Epithelial cell of proximal tubule (primary cell): ENCODE measurements around the gene KAT6B. TPM values are rescaled to one million over a fixed set of nuclear protein-coding genes. Genes with fewer than 3 reads are reported as not detected.

ENCODE experiments used
- DNase-seq: peaks from one replicate; pipeline ENCODE4 v3.0.0-alpha.2; 2011; ENCODE audit warnings: low read depth
- H3K4me3 ChIP-seq: 2 replicates; pipeline ENCODE4 v1.5.1; 2011; ENCODE audit warnings: low read depth, mild to moderate bottlenecking, low read length
- CTCF ChIP-seq: conservative IDR thresholded peaks from 2 replicates; pipeline ENCODE4 v1.5.1; 2012; ENCODE audit warnings: low read depth, mild to moderate bottlenecking, low read length
- total RNA-seq: library from RNA; depleted of rRNA; stranded (reverse); fragments of >200 nt; gene quantifications from 2 replicates; pipeline ENCODE4 v1.2.3, GENCODE V29; 2015

KAT6B gene
- total RNA-seq, 1 donor from 2014 or later: 10.1 TPM

DNA sequence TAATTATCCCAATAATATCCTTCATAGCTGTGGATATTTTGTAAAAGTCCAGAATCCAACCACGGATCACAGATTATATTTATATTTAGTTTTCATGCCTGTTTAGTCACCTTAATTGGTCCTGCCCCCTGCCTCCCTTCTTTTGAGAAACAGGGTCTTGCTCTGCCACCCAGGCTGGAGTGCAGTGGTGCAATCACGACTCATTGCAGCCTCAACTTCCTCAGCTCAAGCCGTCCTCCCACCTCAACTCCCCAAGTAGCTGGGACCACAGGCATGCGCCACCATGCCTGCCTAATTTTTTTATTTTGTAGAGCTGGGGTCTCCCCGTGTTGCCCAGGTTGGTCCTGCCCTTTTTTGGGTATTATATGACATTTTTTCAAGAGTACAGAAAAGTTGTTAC is 129.4 kb downstream of the KAT6B start:
- DNase-seq: no peak
- TF ChIP-seq CTCF: no peak
- no peak overlapping the region for H3K4me3 ChIP-seq

- no peak for DNase-seq
- no peak for TF ChIP-seq CTCF
Observed at GRCh38 chr10:74956555-74957111, 130.2 kb downstream of the KAT6B start.

GRCh38 chr10:74957285-74957961 is 131.0 kb downstream of the KAT6B start:
- H3K4me3 ChIP-seq: no peak overlapping the region
- no peak for DNase-seq
- TF ChIP-seq CTCF: no peak

More at GRCh38 chr10:74956555-74957111, 130.2 kb downstream of the KAT6B start:
- no peak overlapping the region for H3K4me3 ChIP-seq

DNA sequence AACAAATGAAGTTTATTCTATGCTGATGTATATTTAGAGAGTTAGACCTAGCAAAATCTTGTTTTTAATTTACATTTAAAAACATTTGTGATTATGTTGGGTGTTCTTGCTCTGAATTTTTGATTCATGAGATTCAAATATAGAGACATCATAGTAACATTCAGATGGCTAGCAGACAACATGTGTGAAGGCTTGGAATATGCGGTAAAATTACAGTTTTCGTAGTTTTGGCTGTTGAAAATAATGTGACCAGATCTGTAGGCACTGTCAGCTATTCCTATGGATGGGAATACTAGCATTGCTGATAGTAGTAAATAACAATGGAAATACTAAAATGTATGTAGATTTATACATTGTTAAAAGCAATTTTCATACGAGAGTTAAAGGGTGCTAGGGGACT is 131.9 kb downstream of the KAT6B start:
- no peak for TF ChIP-seq CTCF
- no peak for DNase-seq

DNA sequence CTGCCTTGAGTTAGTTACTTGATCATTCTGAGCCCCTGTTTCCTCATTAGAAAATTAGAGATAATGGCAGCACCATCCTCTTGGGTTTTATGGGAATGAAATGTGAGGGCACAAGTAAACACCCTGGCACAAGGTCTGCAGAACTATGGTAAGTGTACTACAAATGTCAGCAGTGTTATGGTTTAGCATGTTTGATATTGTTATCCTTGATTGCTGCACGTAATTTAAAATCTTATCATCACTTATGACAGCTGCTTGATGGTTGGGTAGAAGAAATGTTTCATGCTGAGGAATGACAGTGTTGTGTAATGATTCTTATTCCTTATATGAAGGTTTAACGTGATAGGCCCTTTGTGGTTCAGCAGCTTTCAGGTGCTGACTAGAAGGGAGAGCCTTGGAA is 134.3 kb downstream of the KAT6B start:
- no peak overlapping the region for H3K4me3 ChIP-seq
- DNase-seq: no peak
- TF ChIP-seq CTCF: no peak

More for the DNA sequence above, 131.9 kb downstream of the KAT6B start:
- H3K4me3 ChIP-seq: no peak overlapping the region

DNA sequence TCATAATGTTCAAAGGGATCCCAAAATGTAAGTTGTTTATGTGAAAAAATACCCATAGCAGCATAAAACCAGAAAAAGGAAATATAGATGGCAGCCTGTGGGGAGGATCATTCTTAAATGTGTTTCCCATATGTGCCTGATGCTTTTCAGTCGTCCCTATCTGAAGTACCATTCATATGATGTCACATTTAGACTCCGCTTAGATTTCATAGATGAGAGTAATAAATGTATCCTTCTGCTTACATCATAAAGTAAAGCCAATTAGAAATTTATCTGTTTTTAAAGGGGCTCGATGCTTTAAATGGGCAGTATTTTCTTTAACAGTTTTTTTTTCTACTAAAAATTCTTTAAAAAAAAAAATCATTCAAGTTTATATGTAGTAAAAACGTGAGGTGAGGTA is 136.1 kb downstream of the KAT6B start:
- TF ChIP-seq CTCF: no peak
- no peak for DNase-seq
- H3K4me3 ChIP-seq: no peak overlapping the region

DNA sequence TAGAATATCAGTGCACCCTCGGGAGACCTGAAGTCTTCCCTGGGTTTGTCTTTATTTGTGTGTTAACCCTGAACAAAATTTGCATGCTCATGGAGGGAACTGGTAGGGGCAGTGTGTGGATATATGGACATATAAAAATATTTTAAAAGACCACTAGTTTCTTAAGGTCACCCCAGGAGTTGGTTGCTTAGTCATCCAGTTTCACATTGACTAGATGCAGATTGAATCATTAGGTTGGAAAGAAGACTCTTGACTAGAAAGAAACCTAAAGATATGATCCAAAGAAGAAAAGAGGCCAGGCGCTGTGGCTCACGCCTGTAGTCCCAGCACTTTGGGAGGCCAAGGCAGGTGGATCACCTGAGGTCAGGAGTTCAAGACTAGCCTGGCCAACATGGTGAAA is 137.1 kb downstream of the KAT6B start:
- H3K4me3 ChIP-seq: no peak overlapping the region
- no peak for DNase-seq
- no peak for TF ChIP-seq CTCF
